ENCODE results near the gene ZAP70. TPM values are rescaled to one million over a fixed set of nuclear protein-coding genes. Genes with fewer than 3 reads are reported as not detected.

The ZAP70 gene
- total RNA-seq, 1 donor from 2014 or later: 0.82 TPM

DNA sequence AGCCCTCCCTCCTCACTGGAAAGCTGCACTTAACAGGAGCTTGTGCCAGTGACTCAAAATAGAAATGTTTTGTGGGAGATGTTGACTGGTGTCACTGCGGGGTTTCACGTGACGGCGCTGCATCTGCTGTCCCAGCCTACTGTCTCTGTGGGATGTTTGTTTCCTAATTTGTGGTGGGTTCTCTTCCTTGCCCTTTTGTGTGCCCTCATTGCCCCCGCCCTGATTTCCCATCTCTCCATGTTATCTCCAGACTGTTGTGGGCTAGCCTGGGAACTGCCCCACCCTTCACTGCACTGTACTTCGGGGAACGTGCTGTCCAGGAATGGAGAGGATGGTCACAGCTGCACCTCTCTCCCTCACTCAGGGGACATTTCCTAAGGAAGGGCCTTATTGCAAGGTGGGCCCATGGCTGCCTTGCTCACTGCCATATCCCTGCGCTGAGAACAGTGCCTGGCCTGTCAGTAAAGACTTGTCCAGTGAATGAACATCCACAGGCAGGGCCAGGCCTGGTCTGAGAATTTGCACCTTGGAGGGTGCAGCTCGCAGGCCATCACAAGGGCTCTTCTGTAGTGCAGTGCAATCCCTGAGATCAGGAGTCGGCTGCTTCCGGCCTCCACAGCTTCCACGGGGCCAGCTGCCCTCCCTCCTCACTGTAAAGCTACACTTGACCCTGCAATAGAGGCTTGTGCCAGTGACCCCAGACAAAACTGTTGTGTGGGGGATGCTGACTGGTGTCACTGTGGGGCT is 18.1 kb downstream of the ZAP70 start:
- FAIRE-seq: no peak
- DNase-seq (ENCODE audit: low spot score in 2 of 2): no peak

DNA sequence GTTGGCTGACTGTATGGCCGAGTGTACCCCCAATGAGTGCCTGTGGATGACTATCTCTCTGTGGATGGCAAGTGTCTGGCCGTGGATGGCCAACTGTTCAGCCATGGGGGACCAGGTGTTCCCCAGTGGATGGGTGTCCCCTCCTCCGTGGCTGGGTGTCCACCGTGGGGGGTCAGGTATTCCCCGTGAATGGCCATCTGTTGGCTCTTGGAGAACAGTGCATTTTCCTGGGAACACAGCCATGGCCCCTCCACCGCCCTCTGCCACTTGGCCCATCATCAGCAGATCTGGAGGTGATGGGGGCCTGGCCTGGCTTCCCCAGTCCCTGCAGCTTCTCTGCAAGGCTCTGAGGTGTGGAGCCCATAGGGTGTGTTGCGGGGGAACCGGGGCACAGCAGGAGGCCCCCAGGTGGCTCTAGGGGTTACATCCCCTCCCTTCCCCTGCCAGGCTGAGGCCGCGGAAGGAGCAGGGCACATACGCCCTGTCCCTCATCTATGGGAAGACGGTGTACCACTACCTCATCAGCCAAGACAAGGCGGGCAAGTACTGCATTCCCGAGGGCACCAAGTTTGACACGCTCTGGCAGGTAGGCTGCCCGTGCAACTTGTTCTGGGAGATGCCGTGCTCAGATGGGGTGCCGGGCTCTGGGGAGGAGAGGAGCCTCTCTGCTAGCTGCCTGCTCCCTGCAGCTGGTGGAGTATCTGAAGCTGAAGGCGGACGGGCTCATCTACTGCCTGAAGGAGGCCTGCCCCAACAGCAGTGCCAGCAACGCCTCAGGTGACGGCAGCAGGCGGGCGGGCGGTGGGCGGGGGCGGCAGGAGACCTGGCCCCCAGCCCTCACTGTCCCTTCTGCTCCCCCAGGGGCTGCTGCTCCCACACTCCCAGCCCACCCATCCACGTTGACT is 19.3 kb downstream of the ZAP70 start:
- DNase-seq (ENCODE audit: low spot score in 2 of 2): no peak
- FAIRE-seq: no peak

DNA sequence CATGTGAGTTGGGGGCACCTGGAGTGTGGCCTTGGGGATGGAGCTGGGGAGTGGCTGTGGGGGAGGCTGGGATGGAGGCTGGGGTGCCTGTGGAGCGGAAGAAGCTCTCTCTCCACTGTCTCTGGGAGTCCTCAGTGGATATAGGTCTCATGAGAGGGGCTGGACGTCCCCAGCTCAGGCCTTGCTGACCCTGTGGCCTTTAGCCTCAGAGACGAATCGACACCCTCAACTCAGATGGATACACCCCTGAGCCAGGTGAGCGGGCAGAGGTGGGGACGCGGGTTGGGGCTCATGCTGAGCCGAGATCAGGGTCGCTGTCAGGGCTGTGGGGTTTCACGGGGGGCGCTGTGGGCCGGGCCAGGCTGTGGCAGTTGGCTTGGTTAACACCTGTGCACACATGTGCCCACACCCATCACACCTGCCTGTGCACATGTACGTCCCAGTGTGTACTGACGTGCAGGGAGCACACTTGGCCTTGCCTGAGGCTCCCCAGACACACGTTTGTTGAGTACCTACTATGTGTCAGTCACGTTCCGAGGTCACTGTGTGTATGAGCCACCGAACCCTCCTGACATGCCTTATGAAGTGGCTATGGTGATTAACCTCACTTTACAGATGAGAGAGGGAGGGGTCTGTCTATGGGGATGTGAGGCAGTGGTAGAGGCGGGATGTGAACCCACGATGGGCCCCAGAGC is 20.1 kb downstream of the ZAP70 start:
- no peak for DNase-seq (ENCODE audit: low spot score in 2 of 2)
- no peak for FAIRE-seq

DNA sequence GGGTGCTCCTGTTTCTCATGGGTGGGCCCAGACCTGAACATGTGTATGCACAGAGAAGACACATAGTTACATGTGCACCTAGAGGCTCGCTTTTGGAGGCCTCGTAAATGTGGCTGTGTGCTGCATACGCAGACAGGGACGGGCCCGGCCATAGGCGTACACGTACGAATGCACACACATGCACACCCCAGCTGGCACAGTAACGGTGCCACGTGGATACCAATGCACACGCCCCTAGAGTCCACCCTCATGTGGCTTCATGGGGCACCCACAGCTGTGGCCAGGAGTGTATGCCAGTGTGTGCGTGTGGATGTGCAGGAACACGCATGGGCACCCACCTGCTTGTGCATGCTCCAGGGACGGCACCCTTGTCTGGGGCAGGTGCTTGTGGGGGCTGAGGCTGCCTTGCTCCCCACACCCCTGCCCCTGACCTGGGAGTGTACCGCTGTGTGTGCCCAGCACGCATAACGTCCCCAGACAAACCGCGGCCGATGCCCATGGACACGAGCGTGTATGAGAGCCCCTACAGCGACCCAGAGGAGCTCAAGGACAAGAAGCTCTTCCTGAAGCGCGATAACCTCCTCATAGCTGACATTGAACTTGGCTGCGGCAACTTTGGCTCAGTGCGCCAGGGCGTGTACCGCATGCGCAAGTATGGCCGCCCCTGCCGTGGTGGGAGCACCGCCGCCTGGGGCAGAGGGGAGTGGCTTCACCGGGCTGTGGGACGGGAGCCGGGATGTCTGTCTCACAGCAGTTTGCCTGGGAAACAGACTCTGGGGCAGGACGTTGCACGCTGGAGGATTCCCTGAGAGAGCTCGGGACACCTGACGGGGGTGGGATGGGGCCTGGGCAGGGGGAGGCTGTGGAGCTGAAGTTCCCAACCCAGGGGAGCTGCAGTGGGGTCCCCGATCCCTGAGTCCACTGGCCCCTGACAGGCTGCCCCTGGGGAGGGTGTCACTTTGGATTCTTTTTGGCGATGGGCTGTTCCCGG is 21.0 kb downstream of the ZAP70 start:
- DNase-seq (ENCODE audit: low spot score in 2 of 2): no peak
- FAIRE-seq: no peak

DNA sequence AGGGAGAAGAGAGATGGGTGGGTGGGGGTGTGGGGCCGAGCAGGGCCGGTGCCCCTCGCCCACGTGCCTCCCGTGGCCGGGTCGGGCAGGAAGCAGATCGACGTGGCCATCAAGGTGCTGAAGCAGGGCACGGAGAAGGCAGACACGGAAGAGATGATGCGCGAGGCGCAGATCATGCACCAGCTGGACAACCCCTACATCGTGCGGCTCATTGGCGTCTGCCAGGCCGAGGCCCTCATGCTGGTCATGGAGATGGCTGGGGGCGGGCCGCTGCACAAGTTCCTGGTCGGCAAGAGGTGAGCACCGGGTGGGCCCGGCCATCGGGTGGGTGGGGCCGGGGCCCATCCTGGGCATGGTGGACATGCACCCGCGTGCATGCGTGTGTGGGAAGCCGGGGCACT is 21.8 kb downstream of the ZAP70 start:
- FAIRE-seq: no peak

DNA sequence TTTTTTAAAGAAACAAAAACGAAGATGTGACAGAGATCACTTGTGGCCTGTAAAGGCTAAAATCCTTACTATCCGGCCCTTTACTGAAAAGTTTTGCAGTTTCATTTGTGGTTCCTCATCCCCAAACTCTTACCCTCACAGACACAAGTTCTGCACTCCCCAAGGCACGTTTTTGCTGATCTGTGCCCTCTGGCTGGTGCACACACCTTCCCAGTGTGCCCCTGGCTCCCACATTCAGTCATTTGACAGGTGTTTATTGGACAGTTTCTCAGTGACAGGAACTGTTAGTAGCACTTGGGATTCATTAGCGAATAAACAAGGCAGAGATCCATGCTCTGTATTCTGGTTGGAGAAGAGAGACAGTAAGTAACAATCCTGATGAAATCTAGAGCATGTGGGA is 22.8 kb downstream of the ZAP70 start:
- DNase-seq (ENCODE audit: low spot score in 2 of 2) (no peak), FAIRE-seq (no peak)

More for the DNA sequence above, 21.8 kb downstream of the ZAP70 start:
- DNase-seq (ENCODE audit: low spot score in 2 of 2): no peak

DNA sequence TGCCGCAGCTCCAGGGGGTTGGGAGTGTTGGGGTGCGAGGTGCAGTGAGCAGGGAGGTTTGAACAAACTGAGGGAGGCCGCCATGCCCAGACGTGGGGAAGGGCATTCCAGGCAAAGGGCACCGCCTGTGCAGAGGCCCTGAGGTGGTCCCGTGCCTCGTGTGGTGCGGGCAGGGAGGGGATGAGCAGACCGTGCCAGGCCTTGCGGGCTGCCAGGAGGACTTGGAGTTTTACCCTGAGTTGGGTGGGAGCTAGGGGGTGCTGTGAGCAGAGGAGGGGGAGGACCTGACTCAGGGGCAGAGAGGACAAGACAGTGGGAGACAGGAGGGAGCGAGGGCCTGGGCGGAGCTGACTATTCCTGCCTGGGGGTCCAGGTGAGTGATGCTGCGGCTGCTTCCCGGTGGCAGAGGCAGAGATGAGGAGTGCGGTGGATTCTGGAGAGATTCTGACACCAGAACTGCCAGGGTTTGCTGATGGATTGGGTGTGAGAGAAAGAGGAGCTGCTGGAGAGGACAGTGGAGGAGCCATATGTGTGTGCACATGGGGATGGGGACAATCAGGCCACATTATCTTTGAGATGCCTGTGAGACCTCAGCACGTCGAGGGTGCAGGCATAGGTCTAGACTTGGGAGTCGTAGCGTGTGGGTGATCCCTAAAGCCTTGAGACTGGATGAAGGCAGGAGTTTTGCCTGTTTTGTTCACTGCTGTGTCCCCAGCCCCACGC is 23.4 kb downstream of the ZAP70 start:
- no peak for FAIRE-seq
- no peak for DNase-seq (ENCODE audit: low spot score in 2 of 2)

DNA sequence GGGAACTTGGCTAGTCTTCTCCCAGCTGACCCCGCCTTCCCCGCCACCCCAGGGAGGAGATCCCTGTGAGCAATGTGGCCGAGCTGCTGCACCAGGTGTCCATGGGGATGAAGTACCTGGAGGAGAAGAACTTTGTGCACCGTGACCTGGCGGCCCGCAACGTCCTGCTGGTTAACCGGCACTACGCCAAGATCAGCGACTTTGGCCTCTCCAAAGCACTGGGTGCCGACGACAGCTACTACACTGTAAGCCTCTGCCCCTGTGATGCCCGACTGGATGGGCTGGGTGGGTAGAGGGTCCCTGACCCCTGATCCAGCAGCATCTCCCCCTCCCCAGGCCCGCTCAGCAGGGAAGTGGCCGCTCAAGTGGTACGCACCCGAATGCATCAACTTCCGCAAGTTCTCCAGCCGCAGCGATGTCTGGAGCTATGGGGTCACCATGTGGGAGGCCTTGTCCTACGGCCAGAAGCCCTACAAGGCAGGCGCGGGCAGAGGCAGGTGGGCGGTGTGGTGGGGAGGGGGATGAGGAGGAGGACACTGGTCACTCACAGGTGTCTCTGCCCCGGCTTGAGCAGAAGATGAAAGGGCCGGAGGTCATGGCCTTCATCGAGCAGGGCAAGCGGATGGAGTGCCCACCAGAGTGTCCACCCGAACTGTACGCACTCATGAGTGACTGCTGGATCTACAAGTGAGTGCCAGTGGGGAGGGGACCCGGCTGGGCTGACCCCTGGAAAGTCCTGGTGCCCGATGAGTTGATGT is 24.2 kb downstream of the ZAP70 start:
- no peak for FAIRE-seq
- DNase-seq (ENCODE audit: low spot score in 2 of 2): no peak

DNA sequence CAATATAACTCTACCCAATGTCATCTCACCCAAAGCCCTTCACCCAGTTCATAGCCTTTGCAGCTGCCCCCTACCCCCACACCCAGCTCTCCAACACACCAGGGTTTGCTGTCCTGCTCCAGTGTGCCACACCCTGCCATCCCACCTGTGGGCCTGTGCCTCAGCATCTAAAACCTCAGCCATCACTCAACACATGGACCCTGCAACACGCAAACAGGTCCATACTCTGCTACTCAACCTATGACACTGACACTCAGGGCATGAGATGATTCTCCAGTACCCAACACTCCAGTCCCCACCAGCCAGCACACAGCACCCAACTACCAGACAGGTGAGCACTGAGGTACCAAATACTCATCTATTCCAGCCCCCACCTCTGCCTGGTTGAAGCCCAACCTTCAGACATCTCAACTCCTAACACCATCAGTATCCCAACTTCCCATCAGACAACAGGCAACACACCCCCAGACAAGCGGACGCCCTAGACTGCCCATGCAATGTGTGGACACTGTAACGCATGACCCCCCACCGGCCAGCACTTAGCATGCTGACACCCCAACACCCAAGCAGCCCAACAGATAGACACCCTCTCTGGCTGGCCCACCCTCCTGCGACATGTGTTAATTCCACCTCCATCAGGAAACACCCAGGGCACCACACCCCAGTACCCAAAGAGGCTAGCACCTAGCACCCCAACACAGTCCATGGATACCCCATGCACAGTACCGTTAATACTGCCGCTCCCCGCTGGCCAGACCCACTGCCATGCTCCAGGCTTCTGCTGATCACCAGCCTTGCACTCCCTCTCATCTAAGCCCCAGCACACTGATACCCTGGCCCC is 25.0 kb downstream of the ZAP70 start:
- DNase-seq (ENCODE audit: low spot score in 2 of 2) (no peak), FAIRE-seq (no peak)

DNA sequence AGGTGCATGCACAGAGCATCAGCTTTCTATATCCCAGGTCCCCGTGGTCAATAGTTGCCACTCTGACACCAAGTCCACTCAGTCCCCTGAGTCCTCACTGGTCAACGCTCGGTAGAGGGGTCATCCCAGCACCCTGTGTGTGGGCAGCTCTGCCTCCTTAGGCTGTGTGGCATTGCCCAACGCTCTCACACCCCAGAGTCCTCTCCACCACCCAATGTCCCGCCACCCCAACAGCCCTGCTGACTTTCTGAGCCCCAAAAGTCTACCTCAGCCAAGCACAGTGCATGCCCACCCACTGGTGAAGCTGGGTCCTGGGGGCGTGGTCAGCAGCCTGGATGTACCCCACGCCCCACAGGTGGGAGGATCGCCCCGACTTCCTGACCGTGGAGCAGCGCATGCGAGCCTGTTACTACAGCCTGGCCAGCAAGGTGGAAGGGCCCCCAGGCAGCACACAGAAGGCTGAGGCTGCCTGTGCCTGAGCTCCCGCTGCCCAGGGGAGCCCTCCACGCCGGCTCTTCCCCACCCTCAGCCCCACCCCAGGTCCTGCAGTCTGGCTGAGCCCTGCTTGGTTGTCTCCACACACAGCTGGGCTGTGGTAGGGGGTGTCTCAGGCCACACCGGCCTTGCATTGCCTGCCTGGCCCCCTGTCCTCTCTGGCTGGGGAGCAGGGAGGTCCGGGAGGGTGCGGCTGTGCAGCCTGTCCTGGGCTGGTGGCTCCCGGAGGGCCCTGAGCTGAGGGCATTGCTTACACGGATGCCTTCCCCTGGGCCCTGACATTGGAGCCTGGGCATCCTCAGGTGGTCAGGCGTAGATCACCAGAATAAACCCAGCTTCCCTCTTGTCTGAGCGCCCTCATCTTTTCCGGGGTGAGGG is 25.9 kb downstream of the ZAP70 start:
- FAIRE-seq (no peak), DNase-seq (ENCODE audit: low spot score in 2 of 2) (no peak)

DNA sequence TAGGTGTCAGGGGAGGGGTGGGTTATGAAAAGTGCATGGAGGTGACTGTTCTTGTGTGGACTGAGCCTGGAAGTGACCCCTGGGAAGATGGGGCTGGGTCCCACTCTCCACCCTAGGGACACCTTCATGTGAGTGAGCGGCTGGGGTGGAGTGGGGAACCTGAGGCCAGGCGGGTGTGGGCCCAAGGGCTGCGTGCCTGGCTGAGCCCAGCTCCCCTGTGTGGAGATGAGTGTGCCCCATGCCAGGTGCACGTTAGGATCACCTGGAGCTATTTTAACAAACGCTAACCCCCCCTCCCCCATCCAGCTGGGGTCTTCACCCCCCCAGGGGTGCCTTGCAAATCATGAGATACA is 26.5 kb downstream of the ZAP70 start:
- FAIRE-seq (no peak), DNase-seq (ENCODE audit: low spot score in 2 of 2) (no peak)

DNA sequence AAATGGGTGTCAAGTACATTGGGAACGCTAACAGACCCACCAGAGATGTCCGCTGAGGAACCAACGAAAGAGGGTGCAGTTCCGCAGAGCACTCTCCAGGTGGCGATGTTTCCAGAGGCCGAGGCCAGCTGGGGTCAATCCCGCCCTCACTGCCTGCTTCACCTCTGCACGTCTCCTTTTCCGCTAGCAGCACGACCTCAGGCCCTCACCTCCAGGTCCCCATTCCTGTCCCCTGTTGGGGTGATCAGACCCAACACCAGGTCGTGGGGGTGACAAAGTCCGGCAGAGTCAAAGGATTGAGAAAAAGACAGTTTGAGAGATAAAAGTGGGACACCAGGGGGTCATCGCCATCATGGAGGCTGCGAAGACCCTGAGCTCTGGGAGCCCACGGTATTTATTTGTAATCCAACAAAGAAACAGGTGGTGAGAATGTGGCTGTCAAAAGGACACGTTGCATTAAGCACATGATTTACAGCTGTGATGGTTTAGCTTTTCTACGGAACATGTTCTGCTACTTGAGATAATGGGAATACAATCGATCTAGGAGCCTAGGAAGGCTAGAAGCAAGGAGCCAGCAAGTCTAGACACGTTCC is 27.3 kb downstream of the ZAP70 start:
- DNase-seq (ENCODE audit: low spot score in 2 of 2): peak in 1 of 2 donors; percentile 52
- no peak for FAIRE-seq

DNA sequence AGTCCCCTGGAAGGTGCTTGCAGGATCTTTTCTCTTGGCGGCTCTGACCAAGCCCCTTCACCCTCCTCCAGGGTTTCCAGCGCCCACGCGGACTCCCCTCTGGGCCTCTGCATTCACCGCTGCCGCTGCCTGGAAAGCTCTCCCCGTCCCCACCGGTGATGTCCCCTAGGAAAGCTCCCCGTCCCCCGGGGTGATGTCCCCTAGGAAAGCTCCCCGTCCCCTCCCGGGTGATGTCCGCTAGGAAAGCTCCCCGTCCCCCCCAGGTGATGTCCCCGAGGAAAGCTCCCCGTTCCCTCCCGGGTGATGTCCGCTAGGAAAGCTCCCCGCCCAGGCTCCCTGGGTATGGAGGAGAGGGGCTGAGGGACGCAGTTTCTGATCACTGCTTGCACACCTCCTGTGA is 27.9 kb downstream of the ZAP70 start:
- FAIRE-seq: no peak
- no peak for DNase-seq (ENCODE audit: low spot score in 2 of 2)

DNA sequence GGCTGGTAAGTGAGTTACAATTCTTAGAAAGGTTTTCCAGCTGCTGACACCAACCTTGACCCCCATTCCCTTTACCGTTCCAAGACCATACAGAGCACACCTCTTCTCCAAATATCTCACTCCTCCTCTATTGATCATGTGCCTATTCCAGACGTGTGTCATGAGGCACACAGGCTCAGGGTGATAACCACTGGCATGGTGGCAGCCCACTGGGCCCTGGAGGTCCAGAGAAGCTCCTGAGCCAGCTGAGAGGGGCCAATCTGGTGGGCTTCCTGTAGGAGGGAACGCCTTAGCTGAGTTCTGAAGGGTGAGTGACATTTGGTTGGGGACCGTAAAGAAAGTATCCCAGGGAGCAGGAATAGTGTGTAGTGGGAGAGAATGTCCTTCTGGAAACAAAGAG is 28.3 kb downstream of the ZAP70 start:
- no peak for FAIRE-seq

DNA sequence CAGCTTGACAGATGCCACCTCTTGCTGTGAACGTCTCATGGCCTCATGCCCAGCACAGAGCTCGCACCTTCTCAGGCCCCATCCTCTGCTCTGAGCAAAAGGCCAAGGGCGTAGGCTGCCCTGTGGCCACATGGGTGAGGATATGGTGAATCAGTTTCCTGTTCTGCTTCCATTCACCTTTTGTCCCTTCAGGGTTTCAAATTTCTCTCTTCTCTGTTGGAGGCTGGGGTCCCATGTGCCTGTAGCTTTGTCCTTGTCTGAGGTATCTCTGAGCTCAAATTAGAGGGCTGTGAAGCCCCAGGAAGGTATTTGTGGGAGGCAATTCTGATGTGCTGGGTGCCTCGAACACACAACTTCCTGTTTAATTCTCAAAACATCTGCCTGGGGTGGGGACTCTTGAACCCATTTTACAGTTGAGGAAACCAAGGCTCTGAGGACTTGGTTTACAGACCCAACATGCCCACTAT is 29.0 kb downstream of the ZAP70 start:
- DNase-seq (ENCODE audit: low spot score in 2 of 2) (no peak), FAIRE-seq (no peak)

More for the DNA sequence above, 28.3 kb downstream of the ZAP70 start:
- DNase-seq (ENCODE audit: low spot score in 2 of 2): no peak

DNA sequence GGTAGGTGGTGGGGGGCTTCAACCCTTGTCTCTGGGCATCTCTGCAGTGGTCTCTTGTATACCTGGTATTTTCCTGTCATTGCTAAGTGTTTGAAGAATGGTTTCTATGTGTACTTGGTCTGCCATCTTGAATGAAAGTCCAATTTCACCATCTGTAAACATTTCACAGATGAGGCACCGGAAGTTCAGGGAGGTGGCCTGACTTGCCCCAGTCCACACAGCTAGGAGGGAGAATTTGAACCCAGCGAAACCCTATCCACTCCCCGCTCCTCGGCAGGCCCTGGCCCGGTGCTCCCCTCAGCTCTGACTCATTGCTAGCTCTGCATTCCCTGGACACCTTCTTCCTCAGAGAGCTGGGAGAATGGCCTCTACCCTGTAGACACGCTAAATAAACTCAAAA is 30.5 kb downstream of the ZAP70 start:
- FAIRE-seq (no peak), DNase-seq (ENCODE audit: low spot score in 2 of 2) (no peak)
